Left ventricle myocardium inferior (tissue), 1 donor: Measurements from ENCODE around the gene M6PR. TPM values are rescaled to one million over a fixed set of nuclear protein-coding genes. Genes with fewer than 3 reads are reported as not detected.
"Not testable (repeated sequence)": the region's sequence is repeated elsewhere in the genome, so short reads cannot be mapped to it uniquely, and the experiment has no call there.

Source experiments
- DNase-seq: peaks from one replicate; pipeline ENCODE4 v3.0.0-alpha.2; 2020
- H3K27ac ChIP-seq: fragments of 200-600 bp; replicated peaks from 2 replicates; pipeline ENCODE4 v1.8.0; 2021
- H3K27me3 ChIP-seq: fragments of 200-600 bp; 2 replicates; pipeline ENCODE4 v1.8.0; 2021; ENCODE audit warnings: low read depth
- H3K36me3 ChIP-seq: fragments of 200-600 bp; 2 replicates; pipeline ENCODE4 v1.8.0; 2021
- H3K4me1 ChIP-seq: fragments of 200-600 bp; 2 replicates; pipeline ENCODE4 v1.8.0; 2021
- H3K4me3 ChIP-seq: fragments of 200-600 bp; 2 replicates; pipeline ENCODE4 v1.8.0; 2021; ENCODE audit warnings: mild to moderate bottlenecking, moderate library complexity
- H3K9me3 ChIP-seq: fragments of 200-600 bp; replicated peaks from 2 replicates; pipeline ENCODE4 v1.8.0; 2021
- CTCF ChIP-seq: fragments of 200-600 bp; IDR thresholded peaks from 2 replicates; pipeline ENCODE4 v1.8.0; 2021; ENCODE audit warnings: antibody characterized with exemption, mild to moderate bottlenecking, borderline replicate concordance
- intact Hi-C: fragments of 100-400 bp; cut with micrococcal nuclease; formaldehyde crosslinking; loops from one replicate; pipeline ENCODE4 v1.11.0; 2022
- total RNA-seq: library from RNA; stranded (reverse); fragmentation: NEBNext Ultra II Directional; extraction: Animal tissue kit (Norgen Biotek cat#: 25700); gene quantifications from one replicate; pipeline ENCODE4 v1.2.1, GENCODE V29; 2021
- donor health status: DM: no; HTN: yes; CAD: no; lungs with severe emphysema.

The M6PR gene
- total RNA-seq, 1 donor from 2014 or later: 94.2 TPM

GRCh38 chr12:8907513-8907912 lies 41.9 kb downstream of the M6PR start:
- Histone ChIP-seq H3K36me3 (no peaks in the 10 kb centered on the region), H3K27me3 (no peaks in the 10 kb centered on the region), H3K4me3 (no peak overlapping the region), H3K4me1 (peaks cover 24% of the 10 kb centered on the region), H3K9me3 (no peaks in the 10 kb centered on the region), H3K27ac (peak overlapping the region; percentile 22)
- TF ChIP-seq CTCF: no peak
- no peak for DNase-seq
- intact Hi-C loops: no loop called here

GRCh38 chr12:8906266-8907180 lies 42.9 kb downstream of the M6PR start:
- peak overlapping the region; percentile 77 for H3K27ac ChIP-seq
- H3K9me3 ChIP-seq: no peaks in the 10 kb centered on the region
- peaks cover 14% of the 10 kb centered on the region for H3K4me1 ChIP-seq
- intact Hi-C loops: no loop called here
- H3K36me3 ChIP-seq: no peaks in the 10 kb centered on the region
- DNase-seq: no peak
- no peak overlapping the region for H3K4me3 ChIP-seq
- H3K27me3 ChIP-seq: no peaks in the 10 kb centered on the region
- TF ChIP-seq CTCF: no peak

- intact Hi-C loops: no loop called here
- H3K4me3 ChIP-seq: peak overlapping the region; percentile 33
- peak overlapping the region; percentile 77 for H3K27ac ChIP-seq
- H3K27me3 ChIP-seq: no peaks in the 10 kb centered on the region
- H3K36me3 ChIP-seq: no peaks in the 10 kb centered on the region
- peaks cover 13% of the 10 kb centered on the region for H3K4me1 ChIP-seq
- H3K9me3 ChIP-seq: no peaks in the 10 kb centered on the region
- TF ChIP-seq CTCF: no peak
- no peak for DNase-seq
Observed at GRCh38 chr12:8905546-8905945, 43.9 kb downstream of the M6PR start.

GRCh38 chr12:8904665-8905064 lies 44.8 kb downstream of the M6PR start:
- Histone ChIP-seq H3K27me3 (no peaks in the 10 kb centered on the region), H3K36me3 (no peaks in the 10 kb centered on the region), H3K4me3 (peak overlapping the region; percentile 33), H3K27ac (peak overlapping the region; percentile 77), H3K4me1 (peaks cover 10% of the 10 kb centered on the region), H3K9me3 (no peaks in the 10 kb centered on the region)
- no peak for TF ChIP-seq CTCF
- DNase-seq: no peak
- intact Hi-C loops: no loop called here

- TF ChIP-seq CTCF: no peak
- intact Hi-C loops: no loop called here
- Histone ChIP-seq H3K4me3 (no peak overlapping the region), H3K27me3 (no peaks in the 10 kb centered on the region), H3K27ac (peak overlapping the region; percentile 77), H3K9me3 (no peaks in the 10 kb centered on the region), H3K36me3 (no peaks in the 10 kb centered on the region), H3K4me1 (peaks cover 9% of the 10 kb centered on the region)
- no peak for DNase-seq
Observed at GRCh38 chr12:8903646-8904045, 45.8 kb downstream of the M6PR start.

- H3K4me3 ChIP-seq, H3K27ac ChIP-seq, H3K4me1 ChIP-seq, intact Hi-C loops, H3K36me3 ChIP-seq, H3K9me3 ChIP-seq, DNase-seq, H3K27me3 ChIP-seq: not testable (repeated sequence)
Observed at GRCh38 chr12:8902703-8903102, 46.7 kb downstream of the M6PR start.
